Karpas-422 (cell line): ENCODE results near the gene RBFOX1. TPM values are rescaled to one million over a fixed set of nuclear protein-coding genes. Genes with fewer than 3 reads are reported as not detected.

Experiments
- DNase-seq: peaks from one replicate; pipeline ENCODE4 v3.0.0-alpha.2; 2015
- H2AFZ ChIP-seq: fragments of 200-600 bp; sonication (generic); 2 replicates; pipeline ENCODE4 v1.6.1; 2014; ENCODE audit warnings: antibody characterized with exemption, low read length, mixed read lengths
- H3K27ac ChIP-seq: fragments of 200-600 bp; sonication (generic); 2 replicates; pipeline ENCODE4 v1.5.1; 2014; ENCODE audit warnings: mild to moderate bottlenecking, low read length, moderate library complexity
- H3K27me3 ChIP-seq: fragments of 200-600 bp; sonication (generic); 2 replicates; pipeline ENCODE4 v1.6.1; 2014; ENCODE audit warnings: low read length, mixed read lengths
- H3K36me3 ChIP-seq: fragments of 200-600 bp; sonication (generic); 2 replicates; pipeline ENCODE4 v1.6.1; 2014; ENCODE audit warnings: low read length, mixed read lengths; ENCODE audit not compliant: insufficient read depth
- H3K4me1 ChIP-seq: fragments of 200-600 bp; sonication (generic); 2 replicates; pipeline ENCODE4 v1.6.1; 2014; ENCODE audit warnings: mild to moderate bottlenecking, low read length, mixed read lengths
- H3K4me2 ChIP-seq: fragments of 200-600 bp; sonication (generic); 2 replicates; pipeline ENCODE4 v1.6.1; 2014; ENCODE audit warnings: low read length, low read depth, mild to moderate bottlenecking; ENCODE audit not compliant: poor library complexity, severe bottlenecking
- H3K4me3 ChIP-seq: fragments of 200-600 bp; sonication (generic); 2 replicates; pipeline ENCODE4 v1.5.1; 2014; ENCODE audit warnings: mild to moderate bottlenecking, antibody characterized with exemption, low read length, mixed read lengths
- H3K79me2 ChIP-seq: fragments of 200-600 bp; sonication (generic); 2 replicates; pipeline ENCODE4 v1.6.1; 2014; ENCODE audit warnings: mild to moderate bottlenecking, low read length, mixed read lengths
- H3K9ac ChIP-seq: fragments of 200-600 bp; sonication (generic); 2 replicates; pipeline ENCODE4 v1.6.0; 2014; ENCODE audit warnings: low read length
- H3K9me2 ChIP-seq: fragments of 200-600 bp; sonication (generic), shearing (Covaris generic); replicated peaks from 2 replicates; pipeline ENCODE4 v1.6.0; 2014; ENCODE audit warnings: mild to moderate bottlenecking, low read length, moderate library complexity; ENCODE audit not compliant: insufficient read depth
- H3K9me3 ChIP-seq: fragments of 300-700, 200-600 bp; sonication (generic); 2 replicates; pipeline ENCODE4 v1.6.1; 2014; ENCODE audit warnings: low read length, mixed read lengths
- H4K20me1 ChIP-seq: fragments of 200-600 bp; sonication (generic); 2 replicates; pipeline ENCODE4 v1.6.1; 2014; ENCODE audit warnings: mild to moderate bottlenecking, antibody characterized with exemption, low read length, low read depth; ENCODE audit not compliant: insufficient read depth
- total RNA-seq: library from RNA; depleted of rRNA; stranded (reverse); fragments of >200 nt; shearing (Covaris generic); gene quantifications from 2 replicates; pipeline ENCODE4 v1.2.3, GENCODE V29; 2014; ENCODE audit warnings: low replicate concordance

Gene RBFOX1
- total RNA-seq, 1 experiment from 2014 or later, result 1.3 TPM

GRCh38 chr16:7380441-7380840 lies 47.8 kb downstream of the RBFOX1 start:
- Histone ChIP-seq H3K27ac (no peak overlapping the region), H3K9me2 (no peaks in the 10 kb centered on the region), H3K4me2 (no peak overlapping the region), H3K9ac (no peak overlapping the region), H4K20me1 (no peaks in the 10 kb centered on the region), H3K27me3 (no peaks in the 10 kb centered on the region), H3K4me3 (no peak overlapping the region), H3K9me3 (peaks cover 33% of the 10 kb centered on the region), H3K36me3 (no peaks in the 10 kb centered on the region), H2AFZ (no peak overlapping the region), H3K79me2 (no peaks in the 10 kb centered on the region), H3K4me1 (no peaks in the 10 kb centered on the region)
- no peak for DNase-seq

- Histone ChIP-seq H3K79me2 (no peaks in the 10 kb centered on the region), H3K4me2 (no peak overlapping the region), H3K9ac (no peak overlapping the region), H3K9me3 (peaks cover 33% of the 10 kb centered on the region), H3K4me3 (no peak overlapping the region), H3K4me1 (no peaks in the 10 kb centered on the region), H3K36me3 (no peaks in the 10 kb centered on the region), H3K27ac (no peak overlapping the region), H3K27me3 (no peaks in the 10 kb centered on the region), H2AFZ (no peak overlapping the region), H3K9me2 (no peaks in the 10 kb centered on the region), H4K20me1 (no peaks in the 10 kb centered on the region)
- DNase-seq, result no peak
These were observed 48.3 kb downstream of the RBFOX1 start for GRCh38 chr16:7380911-7381310.

- Histone ChIP-seq H3K9ac (no peak overlapping the region), H3K79me2 (no peaks in the 10 kb centered on the region), H4K20me1 (no peaks in the 10 kb centered on the region), H3K27ac (no peak overlapping the region), H2AFZ (no peak overlapping the region), H3K36me3 (no peaks in the 10 kb centered on the region), H3K4me3 (no peak overlapping the region), H3K27me3 (no peaks in the 10 kb centered on the region), H3K9me2 (no peaks in the 10 kb centered on the region), H3K4me2 (no peak overlapping the region), H3K4me1 (no peaks in the 10 kb centered on the region), H3K9me3 (peaks cover 27% of the 10 kb centered on the region)
- no peak for DNase-seq
These were observed 49.0 kb downstream of the RBFOX1 start for GRCh38 chr16:7381671-7382070.

GRCh38 chr16:7382521-7382920 lies 49.9 kb downstream of the RBFOX1 start:
- no peaks in the 10 kb centered on the region for H4K20me1 ChIP-seq
- H3K9ac ChIP-seq, result no peak overlapping the region
- no peak overlapping the region for H3K4me3 ChIP-seq
- H3K27me3 ChIP-seq, result no peaks in the 10 kb centered on the region
- H3K9me2 ChIP-seq, result no peaks in the 10 kb centered on the region
- no peak overlapping the region for H2AFZ ChIP-seq
- DNase-seq, result no peak
- no peaks in the 10 kb centered on the region for H3K4me1 ChIP-seq
- H3K36me3 ChIP-seq, result no peaks in the 10 kb centered on the region
- H3K9me3 ChIP-seq, result peaks cover 23% of the 10 kb centered on the region
- no peaks in the 10 kb centered on the region for H3K79me2 ChIP-seq
- H3K27ac ChIP-seq, result no peak overlapping the region
- H3K4me2 ChIP-seq, result no peak overlapping the region

- Histone ChIP-seq H3K4me3 (no peak overlapping the region), H3K9me2 (no peaks in the 10 kb centered on the region), H3K36me3 (no peaks in the 10 kb centered on the region), H3K9ac (no peak overlapping the region), H3K27me3 (no peaks in the 10 kb centered on the region), H4K20me1 (no peaks in the 10 kb centered on the region), H2AFZ (no peak overlapping the region), H3K9me3 (peaks cover 39% of the 10 kb centered on the region), H3K4me2 (no peak overlapping the region), H3K27ac (no peak overlapping the region), H3K4me1 (no peaks in the 10 kb centered on the region), H3K79me2 (no peaks in the 10 kb centered on the region)
- DNase-seq, result no peak
These were observed 58.3 kb downstream of the RBFOX1 start for GRCh38 chr16:7390974-7391373.

GRCh38 chr16:7391694-7392093 lies 59.0 kb downstream of the RBFOX1 start:
- Histone ChIP-seq H3K9me3 (peaks cover 39% of the 10 kb centered on the region), H3K27me3 (no peaks in the 10 kb centered on the region), H2AFZ (no peak overlapping the region), H3K27ac (no peak overlapping the region), H3K9me2 (no peaks in the 10 kb centered on the region), H4K20me1 (no peaks in the 10 kb centered on the region), H3K36me3 (no peaks in the 10 kb centered on the region), H3K79me2 (no peaks in the 10 kb centered on the region), H3K4me3 (no peak overlapping the region), H3K9ac (no peak overlapping the region), H3K4me2 (no peak overlapping the region), H3K4me1 (no peaks in the 10 kb centered on the region)
- no peak for DNase-seq

- no peaks in the 10 kb centered on the region for H3K9me2 ChIP-seq
- no peak for DNase-seq
- no peak overlapping the region for H3K4me3 ChIP-seq
- H3K9me3 ChIP-seq, result peaks cover 41% of the 10 kb centered on the region
- H3K27me3 ChIP-seq, result no peaks in the 10 kb centered on the region
- H3K27ac ChIP-seq, result no peak overlapping the region
- no peak overlapping the region for H3K4me2 ChIP-seq
- no peaks in the 10 kb centered on the region for H3K4me1 ChIP-seq
- no peak overlapping the region for H3K9ac ChIP-seq
- H3K36me3 ChIP-seq, result no peaks in the 10 kb centered on the region
- no peak overlapping the region for H2AFZ ChIP-seq
- no peaks in the 10 kb centered on the region for H3K79me2 ChIP-seq
- H4K20me1 ChIP-seq, result no peaks in the 10 kb centered on the region
These were observed 59.6 kb downstream of the RBFOX1 start for GRCh38 chr16:7392206-7392605.

GRCh38 chr16:7393680-7394079 lies 61.0 kb downstream of the RBFOX1 start:
- Histone ChIP-seq H2AFZ (no peak overlapping the region), H3K9ac (no peak overlapping the region), H3K4me1 (no peaks in the 10 kb centered on the region), H3K79me2 (no peaks in the 10 kb centered on the region), H3K4me3 (no peak overlapping the region), H3K27ac (no peak overlapping the region), H3K4me2 (no peak overlapping the region), H3K9me3 (peaks cover 45% of the 10 kb centered on the region), H3K36me3 (no peaks in the 10 kb centered on the region), H3K27me3 (no peaks in the 10 kb centered on the region), H4K20me1 (no peaks in the 10 kb centered on the region), H3K9me2 (no peaks in the 10 kb centered on the region)
- no peak for DNase-seq
